A549 (cell line): ENCODE data around the gene FYB1. TPM values are rescaled to one million over a fixed set of nuclear protein-coding genes. Genes with fewer than 3 reads are reported as not detected.
A peak's percentile ranks its signal among the peaks of the same experiment; 100 is the strongest.

Experiments used
- ATAC-seq, 2 experiments: fragments of 200-7000 bp in 1 of 2; fragments of >200 bp in 1 of 2; cut with Nextera tagmentation in 1 of 2; cut with Tn5 transposase in 1 of 2; 3 replicates each; pipeline versions ENCODE4 v1.8.0 to v1.9.1; 2018 to 2020; ENCODE audit warnings: mild to moderate bottlenecking in 1 of 2, moderate library complexity in 1 of 2
- CTCF ChIA-PET: fragments of 300-600 bp; sonication (Branson Sonifier 250); formaldehyde crosslinking; extraction: SDS; loops from one replicate; lab custom pipeline; 2021; ENCODE audit warnings: antibody characterized with exemption, inconsistent platforms; lab: Yijun Ruan, JAX
- POLR2A ChIA-PET: fragments of 350-600 bp; formaldehyde crosslinking; extraction: SDS; loops from one replicate; lab custom pipeline; 2021; ENCODE audit warnings: antibody characterized with exemption, inconsistent platforms; lab: Yijun Ruan, JAX
- DNase-seq, 2 experiments: peaks; one replicate each; pipeline versions ENCODE4 v3.0.0 to v3.0.0-alpha.2; 2011 to 2016; ENCODE audit warnings: low read depth in 1 of 2, low spot score in 1 of 2
- FAIRE-seq: peaks from 2 replicates; lab custom pipeline; 2011; peaks lifted over from hg19 to GRCh38; lab: Jason Lieb, UNC
- H3K27ac ChIP-seq, 2 experiments: fragments of >200 bp; sonication (Bioruptor Twin); formaldehyde crosslinking; 3 replicates each; pipeline ENCODE4 v1.5.1; 2016 to 2017
- H3K4me1 ChIP-seq: fragments of >200 bp; sonication (Bioruptor Twin); formaldehyde crosslinking; 3 replicates; pipeline ENCODE4 v1.6.1; 2016
- H3K4me2 ChIP-seq: fragments of >200 bp; sonication (Bioruptor Twin); formaldehyde crosslinking; 3 replicates; pipeline ENCODE4 v1.6.1; 2016
- H3K4me3 ChIP-seq: fragments of >200 bp; sonication (Bioruptor Twin); formaldehyde crosslinking; 3 replicates; pipeline ENCODE4 v1.5.1; 2016
- H3K9me3 ChIP-seq: fragments of >200 bp; sonication (Bioruptor Twin); formaldehyde crosslinking; 3 replicates; pipeline ENCODE4 v1.6.1; 2016
- CHD2 ChIP-seq: fragments of 150-350 bp; IDR thresholded peaks from 2 replicates; pipeline ENCODE4 v1.6.1; 2014; ENCODE audit warnings: low read length; ENCODE audit not compliant: partially characterized antibody
- EHF ChIP-seq: fragments of 250-450 bp; sonication (Bioruptor Pico); IDR thresholded peaks from 2 replicates; pipeline ENCODE4 v1.5.0; 2020; ENCODE audit warnings: mild to moderate bottlenecking
- EHMT2 ChIP-seq: fragments of 200-600 bp; sonication (generic); IDR thresholded peaks from 2 replicates; pipeline ENCODE4 v1.6.1; 2016; ENCODE audit warnings: antibody characterized with exemption, low read depth, mild to moderate bottlenecking, moderate library complexity
- EP300 ChIP-seq, 2 experiments: fragments of >200 bp; sonication (Bioruptor Twin); formaldehyde crosslinking; IDR thresholded peaks; 2 replicates in 1 of 2; 3 replicates in 1 of 2; pipeline ENCODE4 v1.6.1; 2016 to 2017
- ESRRA ChIP-seq: fragments of 150-350 bp; IDR thresholded peaks from 2 replicates; pipeline ENCODE4 v1.6.1; 2014; ENCODE audit warnings: mild to moderate bottlenecking, low read length, borderline replicate concordance
- FOSL2 ChIP-seq, 2 experiments: fragments of 450-650 bp in 1 of 2; fragments of >200 bp in 1 of 2; sonication (Bioruptor Twin) in 1 of 2; formaldehyde crosslinking; IDR thresholded peaks; 2 replicates each; pipeline versions ENCODE4 v1.5.0 to v1.6.1; 2016 to 2020; ENCODE audit warnings: mild to moderate bottlenecking in 1 of 2, moderate library complexity in 1 of 2
- FOXS1 ChIP-seq: fragments of 250-450 bp; sonication (Bioruptor Pico); IDR thresholded peaks from 2 replicates; pipeline ENCODE4 v1.5.0; 2020; ENCODE audit warnings: mild to moderate bottlenecking, moderate library complexity
- GATA3 ChIP-seq: IDR thresholded peaks from 2 replicates; pipeline ENCODE4 v1.6.1; 2012; ENCODE audit warnings: borderline replicate concordance
- HDAC2 ChIP-seq: fragments of 200-600 bp; sonication (generic); IDR thresholded peaks from 2 replicates; pipeline ENCODE4 v1.6.1; 2016
- HEYL ChIP-seq: fragments of 250-450 bp; sonication (Bioruptor Pico); IDR thresholded peaks from 2 replicates; pipeline ENCODE4 v1.8.0; 2021; ENCODE audit warnings: mild to moderate bottlenecking, moderate library complexity
- JUNB ChIP-seq: fragments of >200 bp; sonication (Bioruptor Twin); formaldehyde crosslinking; IDR thresholded peaks from 2 replicates; pipeline ENCODE4 v1.6.1; 2016
- MAZ ChIP-seq: fragments of 150-350 bp; IDR thresholded peaks from 2 replicates; pipeline ENCODE4 v1.6.1; 2014; ENCODE audit warnings: antibody characterized with exemption, low read depth, low read length, borderline replicate concordance
- MYC ChIP-seq: IDR thresholded peaks from 2 replicates; pipeline ENCODE4 v1.6.1; 2012; ENCODE audit warnings: mild to moderate bottlenecking, inconsistent platforms, low read length, improper control_type of control experiment, borderline replicate concordance
- NFE2L2 ChIP-seq: fragments of 150-350 bp; conservative IDR thresholded peaks from 2 replicates; pipeline ENCODE4 v1.6.1; 2014; ENCODE audit warnings: low read length
- NPAS2 ChIP-seq: fragments of 250-450 bp; sonication (Bioruptor Pico); IDR thresholded peaks from 2 replicates; pipeline ENCODE4 v1.8.0; 2022; ENCODE audit warnings: mild to moderate bottlenecking, moderate library complexity, borderline replicate concordance
- TP53 ChIP-seq: fragments of 250-450 bp; sonication (Bioruptor Pico); IDR thresholded peaks from 2 replicates; pipeline ENCODE4 v1.5.0; 2021; ENCODE audit warnings: mild to moderate bottlenecking, moderate library complexity
- ZFP36 ChIP-seq: fragments of 450-650 bp; IDR thresholded peaks from 2 replicates; pipeline ENCODE4 v1.6.1; 2014; ENCODE audit warnings: borderline replicate concordance; ENCODE audit not compliant: partially characterized antibody
- ZNF302 ChIP-seq: fragments of 250-450 bp; sonication (Bioruptor Pico); IDR thresholded peaks from 2 replicates; pipeline ENCODE4 v1.9.0; 2021; ENCODE audit warnings: inconsistent platforms, mild to moderate bottlenecking, moderate library complexity
- ZSCAN20 ChIP-seq: fragments of 250-450 bp; sonication (Bioruptor Pico); IDR thresholded peaks from 2 replicates; pipeline ENCODE4 v1.8.0; 2022; ENCODE audit warnings: mild to moderate bottlenecking, moderate library complexity
- WGBS: methylation state at CpG from one replicate; pipeline ENCODE4 v1.1.6; 2017; ENCODE audit errors: missing lambda C conversion rate; 5-methylcytosine and 5-hydroxymethylcytosine counted together
- polyA plus RNA-seq, 4 experiments: library from polyadenylated mRNA; depleted of rRNA in 3 of 4; stranded (reverse); fragments of >200 nt; fragmentation: RNase III in 1 of 4; extraction: RNeasy Plus Mini Kit Qiagen cat#74134 plus additional on column Dnase treatment in 1 of 4; gene quantifications; 2 replicates in 3 of 4; 3 replicates in 1 of 4; pipeline ENCODE4 v1.2.3, GENCODE V29; 2011 to 2017
- TF ChIP-seq, protein P1 (sequence below): IDR thresholded peaks from 2 replicates; pipeline ENCODE4 v1.6.1; 2012

FYB1 gene
- polyA plus RNA-seq, 2 of the 4 experiments (the other 2 are of a cell fraction), result 7.4 to 34.6 TPM

DNA sequence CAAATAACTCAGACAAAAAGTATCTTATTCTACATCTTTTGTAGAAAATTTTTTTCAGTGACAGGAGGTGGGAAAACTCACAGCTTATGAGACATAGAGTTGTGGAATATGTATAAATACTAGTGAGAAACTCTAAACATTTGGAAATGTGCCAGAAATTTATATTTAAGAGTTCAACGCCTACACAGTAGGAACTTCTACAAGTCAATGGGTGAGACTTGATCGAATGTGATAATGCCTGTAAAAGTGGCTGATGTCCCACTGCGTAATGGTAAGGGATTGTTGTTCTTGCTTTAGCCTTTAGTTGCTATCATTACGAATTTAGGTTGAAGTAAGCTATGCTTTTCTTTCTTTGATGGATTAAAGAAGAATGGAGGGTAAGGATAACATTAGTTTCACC, 105.2 kb downstream of the FYB1 start:
- peaks cover 45% of the 10 kb centered on the region for H3K4me1 ChIP-seq
- ChIA-PET POLR2A (interaction anchor here (1.6 kb wide), 1 partner anchor 14 kb away, joined by 4 read pairs; no protein-coding TSS in a partner anchor), CTCF (interaction anchor here (1.0 to 2.3 kb wide), 8 partner anchors 9 to 170 kb away, joined by 3 to 8 read pairs (median 6); no protein-coding TSS in a partner anchor)
- no peak overlapping the region for H3K4me2 ChIP-seq
- H3K9me3 ChIP-seq, result no peaks in the 10 kb centered on the region
- ATAC-seq (no peak), DNase-seq (no peak), FAIRE-seq (peak; percentile 89)
- WGBS, result 85% methylated on average over 4 of the region's 4 CpGs
- no peak overlapping the region for H3K4me3 ChIP-seq
- no peak for TF ChIP-seq TP53 (CRISPR knock-in tag)
- TF ChIP-seq GATA3, result no peak
- TF ChIP-seq ZSCAN20 (CRISPR knock-in tag), result no peak
- no peak for TF ChIP-seq ZFP36
- no peak for TF ChIP-seq ZNF302 (CRISPR knock-in tag)
- TF ChIP-seq, protein P1, sequence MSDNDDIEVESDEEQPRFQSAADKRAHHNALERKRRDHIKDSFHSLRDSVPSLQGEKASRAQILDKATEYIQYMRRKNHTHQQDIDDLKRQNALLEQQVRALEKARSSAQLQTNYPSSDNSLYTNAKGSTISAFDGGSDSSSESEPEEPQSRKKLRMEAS, result no peak
- no peak for TF ChIP-seq HDAC2
- TF ChIP-seq EP300 (IDR thresholded peaks at IDR 0.05), result no peak
- no peak overlapping the region for H3K27ac ChIP-seq

DNA sequence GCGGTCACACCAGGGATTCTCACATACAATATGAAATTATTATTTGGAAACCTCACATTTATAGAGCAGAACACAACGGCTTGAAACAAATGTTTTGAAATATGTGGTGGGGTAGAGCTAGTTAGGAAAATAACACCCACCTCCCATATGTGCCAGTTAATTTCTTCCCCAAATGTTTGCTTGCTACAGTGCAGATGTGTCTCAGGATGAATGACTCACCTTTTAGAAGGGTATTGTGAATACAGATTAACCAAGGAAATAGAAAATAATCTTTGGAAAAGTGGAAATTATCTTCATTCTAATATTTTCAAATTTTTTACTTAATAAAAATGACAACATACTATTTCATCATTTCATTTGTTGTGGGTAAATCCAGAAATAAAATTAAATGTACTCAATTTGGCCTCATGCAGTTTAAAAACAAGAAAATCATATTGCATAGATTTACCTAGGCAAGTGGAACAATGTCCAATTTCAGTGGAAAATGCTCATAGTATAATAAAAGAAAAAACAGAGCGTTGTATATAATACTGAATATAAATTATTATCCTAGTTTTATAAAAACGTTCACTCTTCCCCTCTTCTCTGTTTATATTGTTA, 105.9 kb downstream of the FYB1 start:
- peak overlapping the region; percentile 33 for H3K4me2 ChIP-seq
- TF ChIP-seq EHF (CRISPR knock-in tag) (no peak), FOSL2 (IDR thresholded peaks at IDR 0.05) (no peak), FOSL2 (CRISPR knock-in tag; IDR thresholded peaks at IDR 0.05) (peak; percentile 79)
- TF ChIP-seq, all 56 proteins: peak for 1
- no peaks in the 10 kb centered on the region for H3K9me3 ChIP-seq
- CTCF ChIA-PET, result interaction anchor here (1.3 to 3.6 kb wide), 3 partner anchors 8 to 32 kb away, joined by 5 to 18 read pairs (median 6); no protein-coding TSS in a partner anchor
- no peak overlapping the region for H3K4me3 ChIP-seq
- peak; percentile 54 for FAIRE-seq
- DNase-seq, result no peak
- ATAC-seq, result peak; percentile 44 to 63; a peak in 2 of 6 replicates
- peaks cover 39% of the 10 kb centered on the region for H3K4me1 ChIP-seq
- POLR2A ChIA-PET, result no interaction called here
- H3K27ac ChIP-seq, result 0 out of 6 replicates have a peak overlapping the region, but pooled peaks have one; percentile 23 to 40
- 60% methylated on average over 4 of the region's 4 CpGs for WGBS

DNA sequence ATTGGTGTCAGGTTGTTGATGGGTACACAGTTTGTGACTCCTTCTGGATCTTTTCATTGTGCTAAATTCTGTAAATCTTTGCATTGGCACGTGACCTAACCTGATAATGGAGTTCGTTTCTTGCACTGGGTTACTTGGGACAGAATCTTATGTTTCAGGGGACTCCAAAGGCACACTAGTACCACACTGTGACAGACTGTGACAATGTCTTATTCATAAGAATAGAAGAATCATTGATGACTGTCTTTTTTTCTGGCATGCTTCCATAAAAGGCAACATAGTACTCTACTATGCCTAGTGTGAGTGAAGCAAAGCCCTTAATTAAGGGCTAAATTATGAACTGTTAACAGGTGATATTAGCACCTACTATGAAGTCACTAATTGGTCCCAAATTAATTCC, 109.8 kb downstream of the FYB1 start:
- CTCF ChIA-PET, result interaction anchor here (1.1 to 3.6 kb wide), 4 partner anchors 10 to 36 kb away, joined by 3 to 18 read pairs (median 3); no protein-coding TSS in a partner anchor
- WGBS, result 84% methylated on average over 2 of the region's 2 CpGs
- no peak for DNase-seq
- TF ChIP-seq FOXS1 (CRISPR knock-in tag) (no peak), FOSL2 (IDR thresholded peaks at IDR 0.05) (no peak), FOSL2 (CRISPR knock-in tag; IDR thresholded peaks at IDR 0.05) (no peak), ZNF302 (CRISPR knock-in tag) (no peak), NPAS2 (CRISPR knock-in tag) (0 out of 2 replicates have a peak, but pooled peaks have one; percentile 3), NFE2L2 (no peak), ESRRA (no peak), HEYL (CRISPR knock-in tag) (no peak)
- H3K4me1 ChIP-seq, result peaks cover 52% of the 10 kb centered on the region
- no peak overlapping the region for H3K4me3 ChIP-seq
- POLR2A ChIA-PET, result no interaction called here
- H3K9me3 ChIP-seq, result no peaks in the 10 kb centered on the region
- no peak overlapping the region for H3K4me2 ChIP-seq
- ATAC-seq, result peak in 1 of 2 experiments; percentile 13; a peak in 3 of 6 replicates
- peak overlapping the region in 1 of 2 experiments; percentile 11; a peak in 1 of 6 replicates for H3K27ac ChIP-seq
- FAIRE-seq, result peak; percentile 80

DNA sequence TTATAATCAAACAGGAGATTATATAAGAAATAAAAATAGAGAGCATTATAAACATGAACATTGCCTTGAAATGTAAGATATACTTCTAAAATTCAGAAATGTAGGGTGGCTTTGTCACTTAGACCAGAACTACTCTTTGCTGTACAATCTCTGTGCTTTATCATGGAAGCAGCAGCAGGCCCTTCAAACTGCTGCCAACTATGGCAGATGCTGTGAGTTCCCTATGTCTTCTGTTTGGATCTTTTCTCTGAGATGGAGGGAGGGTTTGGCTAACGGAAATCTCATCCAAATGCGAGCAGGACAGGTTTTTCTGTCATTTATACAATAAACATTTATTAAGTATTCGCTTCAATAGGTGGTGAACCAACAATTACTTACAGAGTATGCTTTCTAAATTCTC, 110.4 kb downstream of the FYB1 start:
- CTCF ChIA-PET, result interaction anchor here (1.2 to 1.3 kb wide), 2 partner anchors 10 to 35 kb away, joined by 3 read pairs; no protein-coding TSS in a partner anchor
- POLR2A ChIA-PET, result no interaction called here
- 64% methylated on average over 3 of the region's 3 CpGs for WGBS
- peak in 1 of 2 experiments; percentile 51; a peak in 2 of 6 replicates for ATAC-seq
- H3K4me2 ChIP-seq, result no peak overlapping the region
- no peak for TF ChIP-seq EHF (CRISPR knock-in tag)
- TF ChIP-seq MYC, result no peak
- no peak for TF ChIP-seq CHD2
- no peak for TF ChIP-seq EHMT2
- TF ChIP-seq JUNB, result no peak
- TF ChIP-seq MAZ, result no peak
- TF ChIP-seq, all 56 proteins: peak for 0
- DNase-seq (no peak), FAIRE-seq (peak; percentile 23)
- peaks cover 58% of the 10 kb centered on the region for H3K4me1 ChIP-seq
- no peak overlapping the region for H3K4me3 ChIP-seq
- no peaks in the 10 kb centered on the region for H3K9me3 ChIP-seq
- peak overlapping the region; percentile 11 to 43; a peak in 3 of 6 replicates for H3K27ac ChIP-seq
